ENCODE data around the gene SPOCK2.

DNA sequence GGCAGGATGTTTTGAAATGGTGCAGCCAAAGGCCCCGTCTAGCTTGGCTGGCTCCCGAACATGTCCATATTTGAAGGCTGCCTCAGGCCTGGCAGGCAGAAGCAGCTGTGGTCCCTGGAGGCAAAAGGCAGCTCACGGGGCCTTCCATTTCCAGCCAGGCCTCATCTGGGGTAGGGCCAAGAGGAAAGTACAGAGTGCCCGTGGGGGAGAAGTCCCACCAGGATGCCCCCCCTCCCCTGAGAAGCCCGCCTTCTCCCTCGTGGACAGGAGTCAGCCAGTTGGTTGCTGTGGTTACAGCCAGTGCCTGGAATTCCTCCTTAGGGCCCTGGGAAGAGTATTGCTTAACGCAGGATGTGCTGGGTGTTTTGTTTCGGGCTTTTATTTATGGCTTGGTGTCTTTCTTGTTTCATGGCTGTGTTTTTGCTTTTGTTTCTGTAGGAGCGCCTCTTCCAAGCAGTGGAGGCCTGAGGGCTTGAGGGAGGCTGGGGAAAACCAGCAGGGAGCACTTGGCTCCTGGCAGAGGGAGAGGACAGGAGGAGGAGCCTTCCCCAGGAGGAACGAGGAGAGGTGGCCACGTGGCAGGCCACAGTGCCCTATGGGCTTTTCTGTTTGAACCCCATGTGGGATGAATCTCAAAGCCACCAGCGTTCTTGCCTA is 78.8 kb downstream of the SPOCK2 start:
- TF ChIP-seq POLR2AphosphoS5 (IDR thresholded peaks at IDR 0.05; ENCODE audit: borderline replicate concordance, low read depth, low read length), result peak; percentile 36; the same call in 1 of the 2 replicates
- TF ChIP-seq EZH2 (IDR thresholded peaks at IDR 0.05), result no peak
- TF ChIP-seq FOXP2 (optimal IDR thresholded peaks at IDR 0.05; ENCODE audit: control extremely low read depth, extremely low read length, insufficient read depth), result peak; percentile 53

Measured in SK-N-MC (cell line).